Gastroesophageal sphincter (tissue), 3 donors: Measurements from ENCODE around the gene TSHZ2.

Experiments used
- EP300 ChIP-seq: sonication (generic); formaldehyde crosslinking; IDR thresholded peaks from one replicate; pipeline ENCODE4 v1.6.1; 2017; ENCODE audit warnings: antibody characterized with exemption, mild to moderate bottlenecking
- POLR2A ChIP-seq, 2 donors: fragments of 450-650 bp; IDR thresholded peaks; one replicate each; pipeline ENCODE4 v1.6.1; 2017; ENCODE audit warnings: antibody characterized with exemption in 2 of 2, mild to moderate bottlenecking in 2 of 2, moderate library complexity in 1 of 2
- POLR2AphosphoS5 ChIP-seq: sonication (generic); formaldehyde crosslinking; IDR thresholded peaks from one replicate; pipeline ENCODE4 v1.6.1; 2017; ENCODE audit warnings: antibody characterized with exemption
- TF ChIP-seq, protein P1 (sequence below), 4 experiments: fragments of 200-600 bp in 2 of 4; fragments of 450-650 bp in 2 of 4; sonication (generic) in 1 of 4; IDR thresholded peaks; one replicate each; pipeline ENCODE4 v1.5.1; 2017 to 2019; ENCODE audit warnings: antibody characterized with exemption in 4 of 4, mild to moderate bottlenecking in 2 of 4, moderate library complexity in 2 of 4

DNA sequence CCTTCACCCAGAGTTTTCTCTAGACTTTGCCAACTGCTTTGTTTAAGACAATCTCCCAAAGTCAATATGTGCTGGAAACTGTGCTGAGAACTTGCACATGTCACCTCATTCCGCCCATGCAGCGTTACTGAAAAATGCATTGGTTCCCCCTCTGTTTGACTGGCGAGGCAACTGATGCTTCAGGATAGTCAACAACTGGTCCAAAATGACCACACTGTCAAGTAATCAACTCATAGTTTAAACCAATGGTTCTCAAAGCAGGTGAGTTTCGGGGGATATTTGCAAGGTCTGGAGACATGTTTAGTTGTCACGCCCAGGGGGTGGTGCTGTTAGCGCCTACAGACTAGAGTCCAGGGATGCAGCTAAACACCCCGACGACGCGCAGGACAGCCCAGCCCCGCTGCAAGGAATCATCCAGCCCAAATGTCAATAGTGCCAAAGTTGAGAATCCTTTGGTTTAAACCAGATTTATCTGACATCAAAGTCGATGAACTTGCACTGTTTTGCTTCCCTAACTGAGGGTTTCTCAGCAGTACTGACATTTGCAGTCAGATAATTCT is 451.5 kb downstream of the TSHZ2 start:
- TF ChIP-seq, protein P1, sequence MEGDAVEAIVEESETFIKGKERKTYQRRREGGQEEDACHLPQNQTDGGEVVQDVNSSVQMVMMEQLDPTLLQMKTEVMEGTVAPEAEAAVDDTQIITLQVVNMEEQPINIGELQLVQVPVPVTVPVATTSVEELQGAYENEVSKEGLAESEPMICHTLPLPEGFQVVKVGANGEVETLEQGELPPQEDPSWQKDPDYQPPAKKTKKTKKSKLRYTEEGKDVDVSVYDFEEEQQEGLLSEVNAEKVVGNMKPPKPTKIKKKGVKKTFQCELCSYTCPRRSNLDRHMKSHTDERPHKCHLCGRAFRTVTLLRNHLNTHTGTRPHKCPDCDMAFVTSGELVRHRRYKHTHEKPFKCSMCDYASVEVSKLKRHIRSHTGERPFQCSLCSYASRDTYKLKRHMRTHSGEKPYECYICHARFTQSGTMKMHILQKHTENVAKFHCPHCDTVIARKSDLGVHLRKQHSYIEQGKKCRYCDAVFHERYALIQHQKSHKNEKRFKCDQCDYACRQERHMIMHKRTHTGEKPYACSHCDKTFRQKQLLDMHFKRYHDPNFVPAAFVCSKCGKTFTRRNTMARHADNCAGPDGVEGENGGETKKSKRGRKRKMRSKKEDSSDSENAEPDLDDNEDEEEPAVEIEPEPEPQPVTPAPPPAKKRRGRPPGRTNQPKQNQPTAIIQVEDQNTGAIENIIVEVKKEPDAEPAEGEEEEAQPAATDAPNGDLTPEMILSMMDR (IDR thresholded peaks at IDR 0.05) = no peak
- TF ChIP-seq POLR2A (IDR thresholded peaks at IDR 0.05) (no peak), POLR2AphosphoS5 (no peak), EP300 (no peak)
